NOMO-1 treated with dmso at 0.1 percent for 144 hours (cell line): Measurements from ENCODE around the gene EPS8.
"Not testable (repeated sequence)": the region's sequence is repeated elsewhere in the genome, so short reads cannot be mapped to it uniquely, and the experiment has no call there.

ENCODE experiments used
- DNase-seq: peaks from one replicate; lab custom pipeline; 2025; ENCODE audit not compliant: unreplicated experiment; lab: John Stamatoyannopoulos, UW

Gene EPS8

GRCh38 chr12:15757553-15758255 lies 31.5 kb downstream of the EPS8 start:
- peak; percentile 60 for DNase-seq

GRCh38 chr12:15756822-15757221 lies 32.4 kb downstream of the EPS8 start:
- DNase-seq: no peak

DNA sequence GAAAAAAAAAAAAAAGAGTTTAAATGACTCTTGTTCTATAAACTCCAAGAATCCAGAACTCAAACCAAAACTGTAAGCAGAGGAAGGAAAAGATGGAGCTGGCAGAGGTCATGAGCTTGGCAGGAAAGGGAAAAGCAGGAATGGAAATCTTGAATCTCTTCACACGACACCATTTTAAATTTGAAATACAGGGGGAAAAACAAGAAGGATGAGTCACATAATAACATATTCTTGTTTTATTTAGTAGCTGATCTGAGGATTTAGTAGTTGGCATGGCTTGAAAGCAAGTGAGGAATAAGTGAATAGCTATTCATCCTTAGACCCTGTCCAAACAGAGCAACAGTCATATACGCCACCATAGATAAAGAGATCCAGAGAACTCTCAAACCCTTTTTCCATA lies 35.0 kb downstream of the EPS8 start:
- DNase-seq: no peak

GRCh38 chr12:15752785-15753184 lies 36.4 kb downstream of the EPS8 start:
- DNase-seq: no peak

- DNase-seq: no peak
Measured at GRCh38 chr12:15751741-15752140, 37.4 kb downstream of the EPS8 start.

- no peak for DNase-seq
Measured at GRCh38 chr12:15749937-15750336, 39.3 kb downstream of the EPS8 start.

DNA sequence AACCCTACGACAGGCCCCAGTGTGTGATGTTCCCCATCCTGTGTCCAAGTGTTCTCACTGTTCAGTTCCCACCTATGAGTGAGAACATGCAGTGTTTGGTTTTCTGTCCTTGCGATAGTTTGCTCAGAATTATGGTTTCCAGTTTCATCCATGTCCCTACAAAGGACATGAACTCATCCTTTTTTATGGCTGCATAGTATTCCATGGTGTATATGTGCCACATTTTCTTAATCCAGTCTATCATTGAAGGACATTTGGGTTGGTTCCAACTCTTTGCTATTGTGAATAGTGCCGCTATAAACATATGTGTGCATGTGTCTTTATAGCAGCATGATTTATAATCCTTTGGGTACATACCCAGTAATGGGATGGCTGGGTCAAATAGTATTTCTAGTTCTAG lies 47.3 kb downstream of the EPS8 start:
- not testable (repeated sequence) for DNase-seq

- no peak for DNase-seq
Measured at GRCh38 chr12:15741082-15741481, 48.1 kb downstream of the EPS8 start.

- DNase-seq: not testable (repeated sequence)
Measured at GRCh38 chr12:15740389-15740788, 48.8 kb downstream of the EPS8 start.

GRCh38 chr12:15738438-15739015 lies 50.7 kb downstream of the EPS8 start:
- no peak for DNase-seq

- no peak for DNase-seq
Measured at GRCh38 chr12:15735837-15736615, 53.2 kb downstream of the EPS8 start.

GRCh38 chr12:15733136-15733535 lies 56.1 kb downstream of the EPS8 start:
- no peak for DNase-seq

DNA sequence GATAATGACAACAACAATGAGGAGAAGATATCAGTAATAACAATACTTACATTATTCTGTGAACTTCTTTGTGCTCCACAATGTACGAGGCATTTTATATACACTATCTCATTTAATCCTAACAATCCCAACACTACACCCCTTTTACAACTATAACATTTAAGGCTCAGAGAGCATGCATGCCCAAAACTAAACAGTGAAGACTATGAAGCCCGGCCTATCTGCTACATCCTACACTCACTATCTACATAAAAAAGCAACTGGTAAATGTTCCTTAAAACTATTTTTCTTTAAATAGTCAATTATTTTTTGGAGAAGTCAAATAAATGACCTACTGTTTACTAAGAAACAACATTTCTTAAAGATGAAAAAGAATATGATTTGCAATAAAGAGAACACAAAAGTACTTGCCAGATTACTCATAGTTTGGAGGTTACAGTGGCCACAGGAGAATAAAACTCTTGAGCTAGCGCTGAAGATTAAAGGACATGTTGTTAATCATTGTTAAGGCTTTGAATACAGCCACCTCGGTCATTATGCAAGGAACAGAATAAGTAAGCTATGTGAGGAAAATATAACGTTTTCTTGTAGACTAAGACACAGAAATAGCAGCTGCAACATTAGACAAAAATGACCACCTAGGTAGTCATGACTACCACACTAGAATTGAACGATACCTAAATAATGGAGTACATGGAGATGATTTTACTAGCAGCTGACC lies 56.7 kb downstream of the EPS8 start:
- DNase-seq: no peak

DNA sequence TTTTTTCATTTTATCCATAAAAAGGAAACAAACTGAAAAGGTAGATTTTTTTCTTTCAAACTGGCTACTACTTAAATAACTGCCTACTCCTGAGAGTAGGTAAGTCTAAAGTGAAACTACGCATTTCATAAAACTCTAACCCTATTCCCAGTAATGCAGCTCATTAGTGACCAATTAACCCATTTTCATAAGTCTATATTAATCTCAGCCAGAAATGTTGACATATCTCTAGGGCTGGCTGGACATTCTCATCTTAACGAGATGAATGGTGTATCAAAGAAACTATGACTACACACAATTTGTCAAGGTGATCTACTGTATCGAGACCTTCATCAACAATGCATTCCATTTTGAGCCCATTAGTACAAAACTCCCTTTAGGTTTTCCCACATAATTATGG lies 57.2 kb downstream of the EPS8 start:
- no peak for DNase-seq

GRCh38 chr12:15729097-15729496 lies 60.1 kb downstream of the EPS8 start:
- DNase-seq: no peak

GRCh38 chr12:15728118-15728598 lies 61.0 kb downstream of the EPS8 start:
- no peak for DNase-seq

GRCh38 chr12:15726878-15727150 lies 62.4 kb downstream of the EPS8 start:
- DNase-seq: no peak

DNA sequence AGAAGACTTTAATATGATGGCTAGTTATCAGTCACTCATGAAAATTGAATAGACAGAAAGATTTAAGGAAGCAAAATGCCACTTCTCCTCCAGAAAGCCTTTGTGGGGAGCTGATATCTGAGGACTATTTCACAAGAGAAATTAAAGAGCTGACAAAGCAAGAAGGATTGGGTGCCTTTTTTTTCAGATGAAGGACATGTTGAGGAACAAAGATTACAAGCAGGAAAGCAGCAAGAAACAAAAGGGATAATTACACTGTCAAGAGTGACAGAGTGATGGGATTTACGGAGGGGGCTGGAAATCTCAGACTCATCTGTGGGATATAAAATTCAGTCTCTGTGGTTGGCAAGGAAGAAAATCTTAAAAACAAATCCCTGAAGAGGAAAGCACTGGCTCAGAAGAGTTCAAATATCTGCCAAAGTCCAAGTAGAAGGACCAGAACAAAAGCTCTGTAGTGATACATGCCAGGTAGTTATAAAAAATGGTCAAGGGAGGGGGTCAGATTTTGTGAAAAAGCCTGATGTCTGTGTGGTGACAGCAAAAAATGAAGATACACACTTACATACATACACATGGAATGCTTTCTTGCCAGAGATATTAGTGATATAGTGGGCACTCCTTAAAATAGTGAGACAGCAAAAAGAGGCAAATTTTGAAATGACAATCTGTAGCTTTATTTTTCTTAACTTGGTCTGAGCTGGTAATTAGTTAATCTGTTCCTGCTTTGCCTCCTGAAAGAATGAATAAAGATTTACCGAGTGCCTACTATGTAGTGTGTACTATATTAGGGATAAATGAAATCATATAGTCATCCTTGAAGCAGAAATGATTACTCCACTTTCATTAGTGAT lies 62.9 kb downstream of the EPS8 start:
- peak; percentile 27 for DNase-seq

DNA sequence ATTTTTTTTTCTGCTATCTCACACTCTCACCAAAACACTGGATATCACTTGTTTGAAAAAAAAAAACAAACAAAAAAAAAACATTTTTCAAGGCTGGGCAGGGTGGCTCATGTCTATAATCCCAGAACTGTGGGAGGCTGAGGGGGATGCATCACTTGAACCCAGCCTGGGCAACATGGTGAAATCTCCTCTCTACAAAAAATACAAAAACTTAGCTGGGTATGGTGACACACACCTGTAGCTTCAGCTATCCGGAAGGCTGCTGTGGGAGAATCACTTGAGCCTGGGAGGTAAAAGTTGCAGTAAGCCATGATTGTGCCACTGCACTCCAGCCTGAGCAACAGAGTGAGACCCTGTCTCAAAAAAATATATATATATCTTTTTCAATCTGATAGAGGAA lies 66.2 kb downstream of the EPS8 start:
- DNase-seq: no peak

- DNase-seq: no peak
Measured at GRCh38 chr12:15721316-15722115, 67.7 kb downstream of the EPS8 start.
